ENCODE results near the gene RORB. TPM values are rescaled to one million over a fixed set of nuclear protein-coding genes. Genes with fewer than 3 reads are reported as not detected.
"Not testable (repeated sequence)": the region's sequence is repeated elsewhere in the genome, so short reads cannot be mapped to it uniquely, and the experiment has no call there.

The RORB gene
- total RNA-seq, 2 experiments from 2014 or later, result not detected

GRCh38 chr9:74527718-74528117 lies 30.6 kb downstream of the RORB start:
- H3K4me3 Mint-ChIP-seq, result no peak overlapping the region
- intact Hi-C loops (cut with DNase I, micrococcal nuclease), result no loop called here
- no peaks in the 10 kb centered on the region for H3K9me3 ChIP-seq (ENCODE audit: control insufficient read depth in 1 of 2, insufficient read depth in 1 of 2, low read length in 2 of 2)
- H3K36me3 ChIP-seq (ENCODE audit: insufficient read depth, low read length), result no peaks in the 10 kb centered on the region
- H3K27me3 Mint-ChIP-seq, result no peaks in the 10 kb centered on the region
- ATAC-seq (ENCODE audit: poor library complexity) (no peak), DNase-seq (no peak)
- ChIA-PET CTCF (no interaction called here), POLR2A (no interaction called here)
- no peaks in the 10 kb centered on the region for H3K27me3 ChIP-seq (ENCODE audit: control insufficient read depth in 1 of 2, insufficient read depth in 2 of 2, low read length in 2 of 2)
- no peak overlapping the region for H3K27ac Mint-ChIP-seq
- H3K27ac ChIP-seq (ENCODE audit: low read depth in 1 of 2, low read length in 2 of 2), result no peak overlapping the region
- no peaks in the 10 kb centered on the region for H3K4me1 ChIP-seq (ENCODE audit: insufficient read depth, low read length)
- no peaks in the 10 kb centered on the region for H3K36me3 Mint-ChIP-seq (ENCODE audit: low read depth)
- no peak overlapping the region for H3K4me3 ChIP-seq (ENCODE audit: low read length)
- H3K4me1 Mint-ChIP-seq (ENCODE audit: low read depth), result no peaks in the 10 kb centered on the region
- TF ChIP-seq CTCF (IDR thresholded peaks at IDR 0.05), result no peak
- no peaks in the 10 kb centered on the region for H3K9me3 Mint-ChIP-seq

- POLR2A ChIA-PET, result no interaction called here
- no peaks in the 10 kb centered on the region for H3K36me3 Mint-ChIP-seq (ENCODE audit: low read depth)
These were observed 31.1 kb downstream of the RORB start for GRCh38 chr9:74528207-74528606.

GRCh38 chr9:74530458-74530857 lies 33.3 kb downstream of the RORB start:
- H3K27ac Mint-ChIP-seq; POLR2A ChIA-PET; intact Hi-C loops (cut with DNase I, micrococcal nuclease); H3K27me3 ChIP-seq (ENCODE audit: control insufficient read depth in 1 of 2, insufficient read depth in 2 of 2, low read length in 2 of 2); H3K4me3 ChIP-seq (ENCODE audit: low read length); H3K9me3 Mint-ChIP-seq; H3K27me3 Mint-ChIP-seq; H3K27ac ChIP-seq (ENCODE audit: low read depth in 1 of 2, low read length in 2 of 2); ATAC-seq (ENCODE audit: poor library complexity); DNase-seq; H3K36me3 ChIP-seq (ENCODE audit: insufficient read depth, low read length); CTCF ChIA-PET; H3K4me1 Mint-ChIP-seq (ENCODE audit: low read depth); H3K9me3 ChIP-seq (ENCODE audit: control insufficient read depth in 1 of 2, insufficient read depth in 1 of 2, low read length in 2 of 2); H3K36me3 Mint-ChIP-seq (ENCODE audit: low read depth); H3K4me1 ChIP-seq (ENCODE audit: insufficient read depth, low read length); H3K4me3 Mint-ChIP-seq: not testable (repeated sequence)

More at GRCh38 chr9:74528207-74528606, 31.1 kb downstream of the RORB start:
- TF ChIP-seq CTCF (IDR thresholded peaks at IDR 0.05), result no peak
- H3K4me1 ChIP-seq (ENCODE audit: insufficient read depth, low read length), result no peaks in the 10 kb centered on the region
- Mint-ChIP-seq H3K4me3 (no peak overlapping the region), H3K4me1 (ENCODE audit: low read depth) (no peaks in the 10 kb centered on the region), H3K27ac (no peak overlapping the region), H3K27me3 (no peaks in the 10 kb centered on the region), H3K9me3 (no peaks in the 10 kb centered on the region)
- H3K27me3 ChIP-seq (ENCODE audit: control insufficient read depth in 1 of 2, insufficient read depth in 2 of 2, low read length in 2 of 2), result no peaks in the 10 kb centered on the region
- no peak overlapping the region for H3K4me3 ChIP-seq (ENCODE audit: low read length)
- H3K9me3 ChIP-seq (ENCODE audit: control insufficient read depth in 1 of 2, insufficient read depth in 1 of 2, low read length in 2 of 2), result no peaks in the 10 kb centered on the region
- DNase-seq (no peak), ATAC-seq (ENCODE audit: poor library complexity) (no peak)
- no peaks in the 10 kb centered on the region for H3K36me3 ChIP-seq (ENCODE audit: insufficient read depth, low read length)
- no peak overlapping the region for H3K27ac ChIP-seq (ENCODE audit: low read depth in 1 of 2, low read length in 2 of 2)
- CTCF ChIA-PET, result no interaction called here
- intact Hi-C loops (cut with DNase I, micrococcal nuclease), result no loop called here

- ChIA-PET CTCF (no interaction called here), POLR2A (no interaction called here)
- no peaks in the 10 kb centered on the region for H3K36me3 Mint-ChIP-seq (ENCODE audit: low read depth)
- ATAC-seq (ENCODE audit: poor library complexity), result no peak
- no peaks in the 10 kb centered on the region for H3K4me1 ChIP-seq (ENCODE audit: insufficient read depth, low read length)
- H3K9me3 ChIP-seq (ENCODE audit: control insufficient read depth in 1 of 2, insufficient read depth in 1 of 2, low read length in 2 of 2), result no peaks in the 10 kb centered on the region
- no peaks in the 10 kb centered on the region for H3K36me3 ChIP-seq (ENCODE audit: insufficient read depth, low read length)
- H3K27ac Mint-ChIP-seq, result no peak overlapping the region
- intact Hi-C loops (cut with DNase I, micrococcal nuclease), result no loop called here
- H3K9me3 Mint-ChIP-seq, result no peaks in the 10 kb centered on the region
- no peak overlapping the region for H3K4me3 Mint-ChIP-seq
- no peak for TF ChIP-seq CTCF (IDR thresholded peaks at IDR 0.05)
- H3K4me1 Mint-ChIP-seq (ENCODE audit: low read depth), result no peaks in the 10 kb centered on the region
- H3K27me3 Mint-ChIP-seq, result no peaks in the 10 kb centered on the region
- no peak overlapping the region for H3K4me3 ChIP-seq (ENCODE audit: low read length)
- DNase-seq, result no peak
- no peak overlapping the region for H3K27ac ChIP-seq (ENCODE audit: low read depth in 1 of 2, low read length in 2 of 2)
- no peaks in the 10 kb centered on the region for H3K27me3 ChIP-seq (ENCODE audit: control insufficient read depth in 1 of 2, insufficient read depth in 2 of 2, low read length in 2 of 2)
These were observed 36.1 kb downstream of the RORB start for GRCh38 chr9:74533253-74533652.

All from CD4-positive, alpha-beta T cell (primary cell).